Loucy (cell line): ENCODE results near the gene SHISAL1.

Source experiments
- H2AFZ ChIP-seq: fragments of 200-600 bp; sonication (generic); 2 replicates; pipeline ENCODE4 v1.6.0; 2016; ENCODE audit warnings: antibody characterized with exemption, mild to moderate bottlenecking, low read length, moderate library complexity
- H3F3A ChIP-seq: fragments of 200-600 bp; 2 replicates; pipeline ENCODE4 v1.6.0; 2016; ENCODE audit warnings: antibody characterized with exemption, low read depth, mild to moderate bottlenecking
- H3K27me3 ChIP-seq: fragments of 200-600 bp; sonication (generic); 2 replicates; pipeline ENCODE4 v1.6.1; 2014; ENCODE audit warnings: low read length, mild to moderate bottlenecking; ENCODE audit not compliant: insufficient read depth, poor library complexity, severe bottlenecking
- H3K36me3 ChIP-seq: fragments of 200-600 bp; sonication (generic); 2 replicates; pipeline ENCODE4 v1.6.1; 2016; ENCODE audit warnings: low read length; ENCODE audit not compliant: insufficient read depth
- H3K4me1 ChIP-seq: fragments of 200-600 bp; sonication (generic); 2 replicates; pipeline ENCODE4 v1.5.1; 2014; ENCODE audit warnings: low read length, mild to moderate bottlenecking; ENCODE audit not compliant: insufficient read depth, poor library complexity, severe bottlenecking
- H3K4me2 ChIP-seq: fragments of 200-600 bp; sonication (generic); 2 replicates; pipeline ENCODE4 v1.6.0; 2014; ENCODE audit warnings: antibody characterized with exemption, low read length, low read depth, mild to moderate bottlenecking; ENCODE audit not compliant: poor library complexity, severe bottlenecking
- H3K4me3 ChIP-seq: fragments of 200-600 bp; sonication (generic); 2 replicates; pipeline ENCODE4 v1.5.1; 2014; ENCODE audit warnings: low read length, mild to moderate bottlenecking, mixed read lengths; ENCODE audit not compliant: poor library complexity, severe bottlenecking
- H3K79me2 ChIP-seq: fragments of 200-600 bp; sonication (generic); 2 replicates; pipeline ENCODE4 v1.6.1; 2014; ENCODE audit warnings: low read length; ENCODE audit not compliant: insufficient read depth
- H3K9ac ChIP-seq: fragments of 200-600 bp; sonication (generic); 2 replicates; pipeline ENCODE4 v1.6.0; 2014; ENCODE audit warnings: mild to moderate bottlenecking, low read depth, low read length, moderate library complexity; ENCODE audit not compliant: poor library complexity, severe bottlenecking
- H3K9me2 ChIP-seq: fragments of 200-600 bp; sonication (generic); replicated peaks from 2 replicates; pipeline ENCODE4 v1.6.1; 2016; ENCODE audit warnings: low read depth, low read length, mixed read lengths
- H3K9me3 ChIP-seq: fragments of 200-600 bp; sonication (generic); 2 replicates; pipeline ENCODE4 v1.6.1; 2014; ENCODE audit warnings: mild to moderate bottlenecking, antibody characterized with exemption, low read length, low read depth; ENCODE audit not compliant: insufficient read depth
- H4K20me1 ChIP-seq: fragments of 200-600 bp; sonication (generic); 2 replicates; pipeline ENCODE4 v1.6.0; 2014; ENCODE audit warnings: antibody characterized with exemption, low read length, mild to moderate bottlenecking; ENCODE audit not compliant: insufficient read depth, poor library complexity, severe bottlenecking
- EZH2phosphoT487 ChIP-seq: fragments of 200-600 bp; IDR thresholded peaks from 2 replicates; pipeline ENCODE4 v1.6.1; 2018; ENCODE audit warnings: antibody characterized with exemption, mild to moderate bottlenecking, moderate library complexity, borderline replicate concordance
- TF ChIP-seq, protein P1 (sequence below): fragments of 200-600 bp; sonication (generic); conservative IDR thresholded peaks from 2 replicates; pipeline ENCODE4 v1.5.1; 2014; ENCODE audit warnings: mild to moderate bottlenecking, antibody characterized with exemption, low read length

SHISAL1 gene

DNA sequence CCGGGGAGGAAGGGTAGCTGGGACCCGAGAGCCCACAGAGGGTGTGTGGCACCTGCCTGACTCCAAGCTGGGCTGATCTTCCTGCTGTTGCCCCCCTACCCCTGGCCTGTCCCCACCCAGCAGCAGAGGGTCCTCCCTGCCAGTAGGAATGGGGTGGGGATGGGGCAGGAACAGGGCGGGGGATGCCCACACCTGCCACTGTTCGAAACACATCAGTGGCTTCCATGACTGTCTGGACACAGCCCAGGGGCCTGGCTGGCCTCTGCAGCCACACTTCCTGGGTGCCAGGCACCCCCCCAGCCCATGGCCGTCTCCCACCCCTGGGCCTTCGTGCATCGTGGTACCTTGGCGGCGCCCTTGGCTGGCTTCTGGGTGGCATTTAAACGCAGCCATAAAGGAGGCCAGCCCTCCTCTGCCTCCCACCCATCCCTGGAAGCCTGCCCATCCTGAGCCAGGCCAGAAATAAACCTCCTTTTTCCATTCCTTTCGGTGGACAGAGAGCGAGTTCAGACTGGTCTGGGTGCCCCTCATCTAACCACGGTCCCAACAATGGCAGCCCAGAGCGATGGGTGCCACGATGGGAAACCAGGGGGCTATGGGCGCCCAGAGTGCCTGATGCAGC is 745 bp upstream of the SHISAL1 start:
- H3K9ac ChIP-seq: no peak overlapping the region
- TF ChIP-seq, protein P1, sequence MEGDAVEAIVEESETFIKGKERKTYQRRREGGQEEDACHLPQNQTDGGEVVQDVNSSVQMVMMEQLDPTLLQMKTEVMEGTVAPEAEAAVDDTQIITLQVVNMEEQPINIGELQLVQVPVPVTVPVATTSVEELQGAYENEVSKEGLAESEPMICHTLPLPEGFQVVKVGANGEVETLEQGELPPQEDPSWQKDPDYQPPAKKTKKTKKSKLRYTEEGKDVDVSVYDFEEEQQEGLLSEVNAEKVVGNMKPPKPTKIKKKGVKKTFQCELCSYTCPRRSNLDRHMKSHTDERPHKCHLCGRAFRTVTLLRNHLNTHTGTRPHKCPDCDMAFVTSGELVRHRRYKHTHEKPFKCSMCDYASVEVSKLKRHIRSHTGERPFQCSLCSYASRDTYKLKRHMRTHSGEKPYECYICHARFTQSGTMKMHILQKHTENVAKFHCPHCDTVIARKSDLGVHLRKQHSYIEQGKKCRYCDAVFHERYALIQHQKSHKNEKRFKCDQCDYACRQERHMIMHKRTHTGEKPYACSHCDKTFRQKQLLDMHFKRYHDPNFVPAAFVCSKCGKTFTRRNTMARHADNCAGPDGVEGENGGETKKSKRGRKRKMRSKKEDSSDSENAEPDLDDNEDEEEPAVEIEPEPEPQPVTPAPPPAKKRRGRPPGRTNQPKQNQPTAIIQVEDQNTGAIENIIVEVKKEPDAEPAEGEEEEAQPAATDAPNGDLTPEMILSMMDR: no peak
- no peak for TF ChIP-seq EZH2phosphoT487
- H3K4me2 ChIP-seq: no peak overlapping the region
- no peaks in the 10 kb centered on the region for H3K9me3 ChIP-seq
- no peaks in the 10 kb centered on the region for H3K27me3 ChIP-seq
- no peaks in the 10 kb centered on the region for H3K9me2 ChIP-seq
- no peak overlapping the region for H3K4me3 ChIP-seq
- no peaks in the 10 kb centered on the region for H3K79me2 ChIP-seq
- no peak overlapping the region for H2AFZ ChIP-seq
- H3F3A ChIP-seq: no peaks in the 10 kb centered on the region
- no peaks in the 10 kb centered on the region for H4K20me1 ChIP-seq
- peaks cover 50% of the 10 kb centered on the region for H3K4me1 ChIP-seq
- no peaks in the 10 kb centered on the region for H3K36me3 ChIP-seq

DNA sequence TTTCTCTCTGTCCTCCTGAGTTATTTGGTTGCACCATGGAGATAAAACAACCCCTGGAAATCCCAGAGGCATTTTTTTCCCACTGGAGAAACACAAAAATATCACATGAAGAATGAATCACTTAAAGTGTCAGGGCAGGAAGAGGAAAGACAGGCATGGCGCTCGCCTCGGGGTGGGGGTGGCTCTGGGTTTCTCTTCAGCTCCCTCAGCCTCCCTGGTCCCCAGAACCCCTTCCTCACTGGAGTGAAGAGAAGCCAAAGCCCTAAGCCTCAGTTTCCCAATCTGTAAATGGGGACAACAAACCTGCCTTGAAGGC is 938 bp downstream of the SHISAL1 start:
- Histone ChIP-seq H3K36me3 (no peaks in the 10 kb centered on the region), H3K9me2 (no peaks in the 10 kb centered on the region), H3K27me3 (no peaks in the 10 kb centered on the region), H3K9ac (no peak overlapping the region), H3K4me3 (no peak overlapping the region), H2AFZ (no peak overlapping the region), H3K9me3 (no peaks in the 10 kb centered on the region), H3K4me2 (no peak overlapping the region), H3F3A (no peaks in the 10 kb centered on the region), H4K20me1 (no peaks in the 10 kb centered on the region), H3K4me1 (peaks cover 44% of the 10 kb centered on the region), H3K79me2 (no peaks in the 10 kb centered on the region)
- TF ChIP-seq, protein P1: no peak
- no peak for TF ChIP-seq EZH2phosphoT487

DNA sequence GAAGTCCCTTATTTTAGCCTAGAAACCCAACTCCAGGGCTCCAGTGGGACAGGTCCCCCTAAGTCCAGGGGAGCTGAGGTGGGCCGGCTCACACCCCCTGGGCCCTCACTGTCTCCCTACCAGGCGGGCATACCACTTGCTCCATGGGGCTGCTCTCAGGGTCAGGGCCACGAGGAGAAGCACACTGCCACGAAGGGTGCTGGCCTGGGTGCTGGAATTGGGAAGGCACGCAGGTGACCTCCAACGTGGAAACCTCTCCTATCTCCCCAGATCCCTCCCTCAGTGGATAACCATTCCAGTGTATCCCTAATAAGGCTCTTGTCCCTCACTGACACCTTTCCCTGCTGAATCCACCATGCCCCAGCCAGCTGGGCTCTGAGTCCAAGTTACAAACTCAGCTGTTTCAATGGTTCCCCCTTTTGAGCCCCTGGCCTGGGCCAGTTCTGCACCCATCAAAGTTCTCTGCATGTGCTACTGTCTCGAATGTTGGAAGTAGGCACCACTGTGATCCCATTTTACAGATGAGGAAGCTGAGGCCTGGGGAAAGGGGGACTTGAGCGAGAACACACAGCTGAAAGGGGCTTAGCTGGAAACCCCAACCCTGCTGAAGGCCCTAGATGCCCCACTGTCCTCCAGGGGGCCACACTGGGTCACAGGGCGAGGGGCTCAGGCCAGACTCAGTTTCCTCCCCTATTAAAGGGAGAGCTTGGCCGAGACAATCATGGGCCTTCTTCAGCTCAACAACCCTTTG is 1.5 kb downstream of the SHISAL1 start:
- H3K9me3 ChIP-seq: no peaks in the 10 kb centered on the region
- no peaks in the 10 kb centered on the region for H3K27me3 ChIP-seq
- H2AFZ ChIP-seq: no peak overlapping the region
- no peaks in the 10 kb centered on the region for H4K20me1 ChIP-seq
- no peaks in the 10 kb centered on the region for H3K9me2 ChIP-seq
- peaks cover 40% of the 10 kb centered on the region for H3K4me1 ChIP-seq
- no peak overlapping the region for H3K4me2 ChIP-seq
- no peak overlapping the region for H3K9ac ChIP-seq
- H3F3A ChIP-seq: no peaks in the 10 kb centered on the region
- H3K36me3 ChIP-seq: no peaks in the 10 kb centered on the region
- TF ChIP-seq, protein P1: peak; percentile 44
- no peak for TF ChIP-seq EZH2phosphoT487
- H3K4me3 ChIP-seq: no peak overlapping the region
- H3K79me2 ChIP-seq: no peaks in the 10 kb centered on the region
